ENCODE data around the gene KRT84. TPM values are rescaled to one million over a fixed set of nuclear protein-coding genes. Genes with fewer than 3 reads are reported as not detected.

Gene KRT84
- total and polyA plus RNA-seq, 2 of the 4 experiments (the other 2 are of a cell fraction), result not detected

DNA sequence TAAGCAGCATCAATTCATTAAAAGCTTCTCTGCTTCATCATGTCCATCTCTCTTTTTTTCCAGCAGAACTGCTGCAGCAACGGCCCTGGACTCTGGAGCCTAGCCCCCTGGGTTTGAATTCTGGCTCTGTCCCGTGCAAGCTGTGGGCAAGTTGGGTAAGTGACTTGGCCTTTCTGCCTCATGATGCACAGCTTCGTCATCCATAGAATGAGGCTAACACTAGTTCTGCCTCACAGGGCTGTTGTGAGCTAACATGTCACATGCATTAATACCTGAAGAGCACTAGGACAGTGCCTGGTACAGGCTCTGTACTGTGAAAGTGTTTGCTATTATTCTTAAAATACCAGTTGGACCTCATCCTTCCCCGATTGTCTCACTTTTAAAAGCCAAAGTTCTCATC, 16.5 kb upstream of the KRT84 start:
- Histone ChIP-seq H2BK20ac (ENCODE audit: low read depth, low read length) (no peak overlapping the region), H3K9me3 (ENCODE audit: control insufficient read depth, insufficient read depth, low read length) (no peaks in the 10 kb centered on the region), H3K4me2 (ENCODE audit: low read depth, low read length) (no peak overlapping the region), H3K56ac (ENCODE audit: extremely low read depth, insufficient read depth, low read length) (no peak overlapping the region), H3K4me1 (ENCODE audit: control insufficient read depth, insufficient read depth, low read length) (no peaks in the 10 kb centered on the region), H3K18ac (ENCODE audit: low read depth, low read length) (no peak overlapping the region), H2AFZ (replicated peaks; ENCODE audit: low read length, poor library complexity) (no peak overlapping the region), H3K4ac (ENCODE audit: low read depth, low read length) (no peak overlapping the region), H3K14ac (replicated peaks; ENCODE audit: low read depth, low read length) (no peak overlapping the region), H2BK15ac (ENCODE audit: low read depth, low read length) (no peak overlapping the region), H4K8ac (ENCODE audit: low read depth in 2 of 2, low read length in 2 of 2) (no peak overlapping the region), H4K91ac (ENCODE audit: insufficient read depth, low read depth, low read length) (no peak overlapping the region), H3K79me1 (ENCODE audit: low read depth in 1 of 2, low read length in 2 of 2) (no peaks in the 10 kb centered on the region), H2BK120ac (ENCODE audit: low read depth, low read length) (no peak overlapping the region), H4K5ac (ENCODE audit: low read depth, low read length) (no peak overlapping the region), H2AK5ac (ENCODE audit: low read depth, low read length) (no peak overlapping the region), H3K27ac (ENCODE audit: insufficient read depth, low read length) (no peak overlapping the region), H3K4me3 (ENCODE audit: insufficient read depth, low read depth, low read length) (no peak overlapping the region), H3K36me3 (ENCODE audit: control insufficient read depth, insufficient read depth, low read length) (no peaks in the 10 kb centered on the region), H2BK5ac (ENCODE audit: low read depth, low read length, poor library complexity, severe bottlenecking) (no peak overlapping the region), H3K23ac (ENCODE audit: low read depth, low read length) (no peak overlapping the region), H3K9ac (ENCODE audit: low read depth, low read length) (no peak overlapping the region), H3K27me3 (ENCODE audit: control insufficient read depth, insufficient read depth, low read length) (peaks cover 52% of the 10 kb centered on the region), H2AK9ac (replicated peaks; ENCODE audit: low read depth, low read length, poor library complexity) (no peak overlapping the region), H4K20me1 (ENCODE audit: insufficient read depth, low read length) (no peaks in the 10 kb centered on the region), H3K9me1 (ENCODE audit: insufficient read depth, low read length) (no peaks in the 10 kb centered on the region)
- TF ChIP-seq, protein P1, sequence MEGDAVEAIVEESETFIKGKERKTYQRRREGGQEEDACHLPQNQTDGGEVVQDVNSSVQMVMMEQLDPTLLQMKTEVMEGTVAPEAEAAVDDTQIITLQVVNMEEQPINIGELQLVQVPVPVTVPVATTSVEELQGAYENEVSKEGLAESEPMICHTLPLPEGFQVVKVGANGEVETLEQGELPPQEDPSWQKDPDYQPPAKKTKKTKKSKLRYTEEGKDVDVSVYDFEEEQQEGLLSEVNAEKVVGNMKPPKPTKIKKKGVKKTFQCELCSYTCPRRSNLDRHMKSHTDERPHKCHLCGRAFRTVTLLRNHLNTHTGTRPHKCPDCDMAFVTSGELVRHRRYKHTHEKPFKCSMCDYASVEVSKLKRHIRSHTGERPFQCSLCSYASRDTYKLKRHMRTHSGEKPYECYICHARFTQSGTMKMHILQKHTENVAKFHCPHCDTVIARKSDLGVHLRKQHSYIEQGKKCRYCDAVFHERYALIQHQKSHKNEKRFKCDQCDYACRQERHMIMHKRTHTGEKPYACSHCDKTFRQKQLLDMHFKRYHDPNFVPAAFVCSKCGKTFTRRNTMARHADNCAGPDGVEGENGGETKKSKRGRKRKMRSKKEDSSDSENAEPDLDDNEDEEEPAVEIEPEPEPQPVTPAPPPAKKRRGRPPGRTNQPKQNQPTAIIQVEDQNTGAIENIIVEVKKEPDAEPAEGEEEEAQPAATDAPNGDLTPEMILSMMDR (conservative IDR thresholded peaks at IDR 0.05; ENCODE audit: low read depth, low read length), result no peak
- no peak for TF ChIP-seq MAZ (IDR thresholded peaks at IDR 0.05; ENCODE audit: borderline replicate concordance, low read depth, low read length)
- TF ChIP-seq RFX5 (IDR thresholded peaks at IDR 0.05; ENCODE audit: low read depth, low read length), result no peak
- TF ChIP-seq, protein P2, sequence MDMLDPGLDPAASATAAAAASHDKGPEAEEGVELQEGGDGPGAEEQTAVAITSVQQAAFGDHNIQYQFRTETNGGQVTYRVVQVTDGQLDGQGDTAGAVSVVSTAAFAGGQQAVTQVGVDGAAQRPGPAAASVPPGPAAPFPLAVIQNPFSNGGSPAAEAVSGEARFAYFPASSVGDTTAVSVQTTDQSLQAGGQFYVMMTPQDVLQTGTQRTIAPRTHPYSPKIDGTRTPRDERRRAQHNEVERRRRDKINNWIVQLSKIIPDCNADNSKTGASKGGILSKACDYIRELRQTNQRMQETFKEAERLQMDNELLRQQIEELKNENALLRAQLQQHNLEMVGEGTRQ (IDR thresholded peaks at IDR 0.05; ENCODE audit: low read depth, low read length), result no peak
- TF ChIP-seq NFE2L2 (IDR thresholded peaks at IDR 0.05; ENCODE audit: low read depth, low read length), result no peak
- TF ChIP-seq, protein P3, sequence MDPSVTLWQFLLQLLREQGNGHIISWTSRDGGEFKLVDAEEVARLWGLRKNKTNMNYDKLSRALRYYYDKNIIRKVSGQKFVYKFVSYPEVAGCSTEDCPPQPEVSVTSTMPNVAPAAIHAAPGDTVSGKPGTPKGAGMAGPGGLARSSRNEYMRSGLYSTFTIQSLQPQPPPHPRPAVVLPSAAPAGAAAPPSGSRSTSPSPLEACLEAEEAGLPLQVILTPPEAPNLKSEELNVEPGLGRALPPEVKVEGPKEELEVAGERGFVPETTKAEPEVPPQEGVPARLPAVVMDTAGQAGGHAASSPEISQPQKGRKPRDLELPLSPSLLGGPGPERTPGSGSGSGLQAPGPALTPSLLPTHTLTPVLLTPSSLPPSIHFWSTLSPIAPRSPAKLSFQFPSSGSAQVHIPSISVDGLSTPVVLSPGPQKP (IDR thresholded peaks at IDR 0.05; ENCODE audit: borderline replicate concordance, low read depth, low read length), result no peak
- no peak for TF ChIP-seq SMC3 (IDR thresholded peaks at IDR 0.05; ENCODE audit: low read depth, low read length)
- TF ChIP-seq CHD1 (IDR thresholded peaks at IDR 0.05; ENCODE audit: low read depth, low read length), result no peak
- no peak for TF ChIP-seq CEBPB (IDR thresholded peaks at IDR 0.05; ENCODE audit: low read depth, low read length)
- no peak for TF ChIP-seq RCOR1 (IDR thresholded peaks at IDR 0.05; ENCODE audit: insufficient replicate concordance, low read length)
- no peak for TF ChIP-seq RAD21 (IDR thresholded peaks at IDR 0.05; ENCODE audit: low read length)
- TF ChIP-seq POLR2A (IDR thresholded peaks at IDR 0.05; ENCODE audit: low read depth, low read length), result no peak
- no peak for TF ChIP-seq MAFK (IDR thresholded peaks at IDR 0.05; ENCODE audit: low read depth, low read length)
- TF ChIP-seq MXI1 (IDR thresholded peaks at IDR 0.05; ENCODE audit: borderline replicate concordance, low read depth, low read length), result no peak
- TF ChIP-seq BHLHE40 (IDR thresholded peaks at IDR 0.05; ENCODE audit: low read depth, low read length), result no peak
- TF ChIP-seq FOS (IDR thresholded peaks at IDR 0.05; ENCODE audit: low read depth, low read length), result no peak
- in situ Hi-C loops (cut with MboI; ENCODE audit: low sequenced_read_pairs), result no loop called here
- POLR2A ChIA-PET (ENCODE audit: unreplicated experiment), result no interaction called here
- intact Hi-C loops (cut with micrococcal nuclease), result no loop called here
- CTCF ChIA-PET, result no interaction called here
- DNase-seq (no peak), ATAC-seq (ENCODE audit: low read depth) (no peak)
- dilution Hi-C loops (cut with HindIII; ENCODE audit: low sequenced_read_pairs, unreplicated experiment), result no loop called here
- no CpG with 5 or more reads among the region's 4 CpGs for WGBS, 2 experiments (ENCODE audit: extremely low coverage in 2 of 2, insufficient read length in 1 of 2)
- BruUV-seq (replicated peaks), result no TSS peak
